OCI-LY1 (cell line): ENCODE results near the gene GTF2IRD2.
"Not testable (repeated sequence)": the region's sequence is repeated elsewhere in the genome, so short reads cannot be mapped to it uniquely, and the experiment has no call there.

ENCODE experiments used
- CTCF ChIP-seq: fragments of 200-600 bp; sonication (generic), shearing (Covaris generic); IDR thresholded peaks from 2 replicates; pipeline ENCODE4 v1.5.1; 2017; ENCODE audit warnings: mild to moderate bottlenecking, antibody characterized with exemption, low read length, moderate library complexity, mixed read lengths
- EZH2 ChIP-seq: fragments of 200-600 bp; sonication (generic), shearing (Covaris generic); IDR thresholded peaks from 2 replicates; pipeline ENCODE4 v1.8.0; 2017; ENCODE audit warnings: borderline replicate concordance, mixed run types, mild to moderate bottlenecking, antibody characterized with exemption, low read length, moderate library complexity, mixed read lengths

GRCh38 chr7:74815882-74816281 is 35.5 kb downstream of the GTF2IRD2 start:
- not testable (repeated sequence) for TF ChIP-seq CTCF, EZH2
